Testis (tissue), 5 donors: ENCODE results near the gene HSPA8. TPM values are rescaled to one million over a fixed set of nuclear protein-coding genes. Genes with fewer than 3 reads are reported as not detected.

Experiments
- DNase-seq: peaks from one replicate; pipeline ENCODE4 v3.0.0-alpha.2; 2019
- H3K27ac ChIP-seq, 2 donors: fragments of 200-600 bp; sonication (generic); one replicate each; pipeline ENCODE4 v1.5.1; 2019
- H3K27me3 ChIP-seq: fragments of 200-600 bp; sonication (generic); one replicate; pipeline ENCODE4 v1.5.1; 2019
- H3K36me3 ChIP-seq: fragments of 200-600 bp; sonication (generic); one replicate; pipeline ENCODE4 v1.5.1; 2017; ENCODE audit warnings: low read depth; ENCODE audit errors: missing control alignments
- H3K4me1 ChIP-seq: fragments of 200-600 bp; sonication (generic); one replicate; pipeline ENCODE4 v1.5.1; 2019
- H3K4me3 ChIP-seq, 2 donors: fragments of 200-600 bp; sonication (generic); one replicate each; pipeline ENCODE4 v1.5.1; 2017 to 2019
- H3K9me3 ChIP-seq: fragments of 200-600 bp; sonication (generic); one replicate; pipeline ENCODE4 v1.5.1; 2017
- CTCF ChIP-seq, 3 experiments: fragments of 450-650 bp in 2 of 3; fragments of 200-600 bp in 1 of 3; sonication (generic) in 1 of 3; IDR thresholded peaks; one replicate each; pipeline ENCODE4 v1.5.1; 2016 to 2019; ENCODE audit warnings: antibody characterized with exemption in 3 of 3, mild to moderate bottlenecking in 2 of 3, moderate library complexity in 1 of 3
- POLR2A ChIP-seq: fragments of 450-650 bp; IDR thresholded peaks from one replicate; pipeline ENCODE4 v1.6.1; 2017; ENCODE audit warnings: antibody characterized with exemption, mild to moderate bottlenecking, moderate library complexity
- WGBS, 2 donors: methylation state at CpG; one replicate each; pipeline ENCODE4 v1.1.5; 2018; 5-methylcytosine and 5-hydroxymethylcytosine counted together
- intact Hi-C: fragments of 100-400 bp; cut with DNase I; formaldehyde crosslinking; loops from one replicate; pipeline ENCODE4 v1.15.1; 2023; ENCODE audit warnings: low total_unique reads
- long read RNA-seq, 2 donors: transcript quantifications; one replicate each; lab custom pipeline, GENCODE V29; 2026
- polyA plus RNA-seq: library from polyadenylated mRNA; stranded (reverse); fragments of 350-450 nt; fragmentation: Illumina TruSeq; extraction: RNeasy Lipid Tissue Mini Kit (QIAGEN cat#74804); gene quantifications from one replicate; pipeline ENCODE4 v1.2.3, GENCODE V29; 2014; ENCODE audit warnings: low read depth, low replicate concordance; ENCODE audit not compliant: insufficient read depth
- total RNA-seq, 2 donors: library from RNA; depleted of rRNA; stranded (reverse); fragments of >200 nt; gene quantifications; one replicate each; pipeline ENCODE4 v1.2.3, GENCODE V29; 2016

The HSPA8 gene
- 1,000 to 10,000 TPM in 1 of 2 donors, 100 to 1,000 TPM in 1; 863 to 1,081 TPM for total RNA-seq
- 1,106 TPM for polyA plus RNA-seq
- long read RNA-seq, donor 1, transcript HSPA8-203 (4 exons, 963 nt) = minor isoform, 67 of 1,369 reads
- long read RNA-seq, donor 1, transcript HSPA8-222 (6 exons, 1,884 nt) = minor isoform, 74 of 1,369 reads
- long read RNA-seq, donor 1, transcript HSPA8-211 (5 exons, 1,509 nt) = minor isoform, 156 of 1,369 reads
- long read RNA-seq, donor 1, transcript HSPA8-224 (9 exons, 2,463 nt) = major isoform, 318 of 1,369 reads
- long read RNA-seq, donor 1, partial matches to known transcripts = 630 of 1,369 reads
- long read RNA-seq, donor 1, other reads (novel, unspliced or antisense) = 28 of 1,369 reads
- long read RNA-seq, donor 2, transcript HSPA8-208 (3 exons, 740 nt) = minor isoform, 28 of 745 reads
- long read RNA-seq, donor 2, transcript HSPA8-203 (4 exons, 963 nt) = minor isoform, 38 of 745 reads
- long read RNA-seq, donor 2, transcript HSPA8-224 (9 exons, 2,463 nt) = major isoform, 291 of 745 reads
- long read RNA-seq, donor 2, transcript HSPA8-211 (5 exons, 1,509 nt) = minor isoform, 103 of 745 reads
- long read RNA-seq, donor 2, partial matches to known transcripts = 217 of 745 reads
- long read RNA-seq, donor 2, other reads (novel, unspliced or antisense) = 12 of 745 reads

DNA sequence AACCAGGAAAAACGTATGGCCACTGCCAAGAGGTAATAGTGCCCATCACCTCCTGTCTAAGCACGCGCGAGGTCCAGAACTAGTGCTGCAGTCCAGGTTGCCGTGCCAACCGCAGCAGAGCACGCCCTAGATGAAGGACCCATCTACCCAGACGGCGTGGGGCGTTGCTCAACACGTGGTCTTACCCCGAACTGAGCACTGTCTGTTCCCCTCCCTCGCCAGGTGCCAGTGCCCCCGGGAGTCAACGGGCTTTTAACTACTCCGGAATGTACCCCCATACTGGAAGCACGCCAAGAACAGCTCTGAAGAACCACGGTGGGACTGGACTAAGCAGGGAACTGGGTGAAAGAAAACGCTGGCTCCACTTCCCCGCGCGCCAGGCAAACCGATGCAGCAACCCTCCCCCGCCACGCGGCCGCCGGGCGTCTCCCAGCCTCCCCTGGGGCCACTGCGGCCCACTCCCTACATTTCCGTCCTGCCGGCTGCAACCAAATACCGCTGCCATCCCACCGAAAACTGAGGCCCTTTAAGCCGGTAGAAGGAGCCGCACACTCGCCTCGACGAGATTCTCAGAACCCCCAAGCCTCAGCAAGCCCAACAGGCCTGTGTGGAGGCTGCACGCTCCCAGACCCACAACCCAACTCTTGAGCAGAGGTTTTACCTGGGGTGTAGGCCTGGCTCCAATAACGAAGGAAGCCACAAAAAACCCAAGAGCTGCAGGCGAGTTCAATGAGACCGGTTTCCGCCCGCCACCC lies at the start of gene HSPA8:
Gene HSPA8 (minus strand): TSS at position 734 of the 755 bp plus-strand sequence. CDS start 812 bp downstream, outside the sequence.
- Histone ChIP-seq H3K36me3 (no peaks in the 10 kb centered on the region), H3K4me1 (peaks cover 30% of the 10 kb centered on the region), H3K4me3 (peak within 1 kb of the TSS; percentile 93 to 96), H3K27me3 (no peaks in the 10 kb centered on the region), H3K9me3 (no peaks in the 10 kb centered on the region), H3K27ac (peak within 1 kb of the TSS; percentile 100)
- 1 to 2% methylated on average over 14 to 45 of the region's 45 CpGs for WGBS, 2 donors
- DNase-seq = peak; percentile 86
- intact Hi-C loops = no loop called here
- TF ChIP-seq CTCF (IDR thresholded peaks at IDR 0.05) = no peak
- TF ChIP-seq POLR2A = peak; percentile 89

DNA sequence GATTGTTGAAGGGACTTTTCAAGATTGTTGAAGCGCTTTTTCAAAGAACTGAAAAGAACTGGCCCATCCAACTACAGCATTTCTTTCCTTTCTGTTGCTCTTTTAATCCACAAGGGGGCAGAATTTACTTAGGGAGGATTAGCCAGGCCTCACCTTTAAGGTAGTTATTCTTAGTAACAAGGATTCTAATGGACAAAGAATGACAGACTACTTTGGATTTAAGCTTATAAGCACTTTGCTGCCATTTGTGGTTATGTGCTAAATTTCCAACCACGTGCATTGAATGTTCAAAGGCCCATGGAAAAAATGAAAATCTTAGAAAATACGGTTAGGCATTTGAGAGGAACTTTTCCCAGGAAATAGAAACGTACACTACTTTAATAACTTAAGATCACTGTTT lies 49.5 kb upstream of the HSPA8 start:
- no peak for DNase-seq
- whole genome bisulfite sequencing, 2 donors = 67% methylated on average over 4 of the region's 4 CpGs
- Histone ChIP-seq H3K36me3 (no peaks in the 10 kb centered on the region), H3K4me3 (no peak overlapping the region), H3K9me3 (no peaks in the 10 kb centered on the region), H3K4me1 (no peaks in the 10 kb centered on the region), H3K27ac (no peak overlapping the region), H3K27me3 (no peaks in the 10 kb centered on the region)
- TF ChIP-seq CTCF (IDR thresholded peaks at IDR 0.05) (peak; percentile 80 to 83 (median 81)), POLR2A (no peak)
- intact Hi-C loops = no loop called here

GRCh38 chr11:123110397-123110796 lies 48.5 kb upstream of the HSPA8 start:
- no peak overlapping the region for H3K27ac ChIP-seq

DNA sequence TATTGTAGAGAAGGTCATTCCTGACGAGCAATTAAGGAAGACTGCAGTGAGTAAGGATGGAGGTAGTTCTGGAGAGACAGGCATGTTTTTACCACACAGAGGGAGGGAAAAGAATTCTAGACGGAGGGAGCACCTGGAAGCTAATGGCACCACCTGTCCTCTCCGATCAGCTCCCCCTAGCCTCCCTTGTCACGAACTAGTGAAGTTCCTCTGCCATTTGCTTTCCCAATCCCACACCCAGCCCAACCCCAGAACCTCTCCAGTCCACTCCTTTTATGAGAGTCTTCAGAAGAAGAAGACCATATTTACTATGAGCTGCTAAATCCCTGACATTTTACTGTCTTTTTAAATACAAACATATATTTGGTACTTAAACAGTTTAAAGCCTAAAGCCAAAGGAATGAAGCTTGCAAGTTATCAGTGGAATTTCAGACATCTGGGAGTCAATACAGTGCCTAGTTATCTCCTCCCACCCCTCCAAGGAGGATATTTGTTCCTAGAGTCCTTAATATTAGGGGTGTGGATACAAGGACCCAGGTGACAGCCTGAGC lies 46.1 kb upstream of the HSPA8 start:
- TF ChIP-seq CTCF (IDR thresholded peaks at IDR 0.05) (no peak), POLR2A (no peak)
- Histone ChIP-seq H3K27ac (no peak overlapping the region), H3K9me3 (no peaks in the 10 kb centered on the region), H3K36me3 (no peaks in the 10 kb centered on the region), H3K27me3 (no peaks in the 10 kb centered on the region), H3K4me3 (no peak overlapping the region), H3K4me1 (peaks cover 9% of the 10 kb centered on the region)
- WGBS, 2 donors = 73 to 90% methylated on average over 4 of the region's 4 CpGs
- no peak for DNase-seq
- intact Hi-C loops = loop anchor here (5.0 kb wide), 1 partner anchor 134 kb away; no protein-coding TSS in a partner anchor

More at GRCh38 chr11:123110397-123110796, 48.5 kb upstream of the HSPA8 start:
- no peak for TF ChIP-seq POLR2A
- WGBS, 2 donors = 75 to 78% methylated on average over 8 of the region's 8 CpGs
- H3K27me3 ChIP-seq = no peaks in the 10 kb centered on the region
- no peaks in the 10 kb centered on the region for H3K36me3 ChIP-seq
- no peak overlapping the region for H3K4me3 ChIP-seq
- no peak for DNase-seq
- intact Hi-C loops = no loop called here
- H3K9me3 ChIP-seq = no peaks in the 10 kb centered on the region
- no peaks in the 10 kb centered on the region for H3K4me1 ChIP-seq
